Stimulated activated CD8-positive, alpha-beta memory T cell treated with anti-CD3 and anti-CD28 coated beads, Interleukin-2, amount 100 ng/mL, for 1 hour (primary cell): Measurements from ENCODE around the gene SOBP.

Experiments
- DNase-seq, 2 donors: peaks; one replicate each; pipeline ENCODE4 v3.0.0-alpha.2; 2020; ENCODE audit warnings: low read depth in 2 of 2

The SOBP gene

GRCh38 chr6:107637316-107638315 lies 147.7 kb downstream of the SOBP start:
- DNase-seq = no peak

GRCh38 chr6:107638493-107638892 lies 148.6 kb downstream of the SOBP start:
- DNase-seq = no peak

- DNase-seq = no peak
Measured at GRCh38 chr6:107639511-107639910, 149.6 kb downstream of the SOBP start.

- no peak for DNase-seq
Measured at GRCh38 chr6:107641071-107641470, 151.2 kb downstream of the SOBP start.

- no peak for DNase-seq
Measured at GRCh38 chr6:107641500-107641941, 151.6 kb downstream of the SOBP start.

- no peak for DNase-seq
Measured at GRCh38 chr6:107642095-107642860, 152.4 kb downstream of the SOBP start.

- DNase-seq = no peak
Measured at GRCh38 chr6:107642861-107643328, 153.0 kb downstream of the SOBP start.

GRCh38 chr6:107644513-107644912 lies 154.6 kb downstream of the SOBP start:
- no peak for DNase-seq

GRCh38 chr6:107645740-107646139 lies 155.8 kb downstream of the SOBP start:
- no peak for DNase-seq

- no peak for DNase-seq
Measured at GRCh38 chr6:107646176-107646575, 156.3 kb downstream of the SOBP start.

GRCh38 chr6:107646776-107647438 lies 157.0 kb downstream of the SOBP start:
- no peak for DNase-seq

GRCh38 chr6:107647439-107647948 lies 157.6 kb downstream of the SOBP start:
- no peak for DNase-seq

GRCh38 chr6:107648983-107649382 lies 159.1 kb downstream of the SOBP start:
- DNase-seq = no peak

GRCh38 chr6:107652526-107653182 lies 162.7 kb downstream of the SOBP start:
- DNase-seq = no peak

- DNase-seq = no peak
Measured at GRCh38 chr6:107653183-107653580, 163.3 kb downstream of the SOBP start.

- DNase-seq = no peak
Measured at GRCh38 chr6:107653861-107654394, 164.0 kb downstream of the SOBP start.

GRCh38 chr6:107654764-107655163 lies 164.8 kb downstream of the SOBP start:
- no peak for DNase-seq

GRCh38 chr6:107655245-107655644 lies 165.3 kb downstream of the SOBP start:
- DNase-seq = no peak

- no peak for DNase-seq
Measured at GRCh38 chr6:107655864-107656263, 165.9 kb downstream of the SOBP start.

GRCh38 chr6:107656401-107656800 lies 166.5 kb downstream of the SOBP start:
- DNase-seq = no peak

- no peak for DNase-seq
Measured at GRCh38 chr6:107656883-107657282, 167.0 kb downstream of the SOBP start.
